H1 (cell line): ENCODE data around the gene CNGB1. TPM values are rescaled to one million over a fixed set of nuclear protein-coding genes. Genes with fewer than 3 reads are reported as not detected.

Source experiments
- CTCF ChIA-PET: fragments of 300-600 bp; sonication (Branson Sonifier 250); formaldehyde crosslinking; loops from one replicate; lab custom pipeline; 2021; ENCODE audit not compliant: partially characterized antibody; lab: Charles Lee
- POLR2A ChIA-PET: fragments of 300-600 bp; sonication (Branson Sonifier 250); formaldehyde crosslinking; loops from one replicate; lab custom pipeline; 2021; ENCODE audit warnings: inconsistent platforms; ENCODE audit not compliant: partially characterized antibody; lab: Charles Lee
- DNase-seq, 2 experiments: peaks; one replicate each; pipeline versions ENCODE4 v3.0.0 to v3.0.0-alpha.2; 2010 to 2022; ENCODE audit warnings: low spot score in 2 of 2, low read depth in 1 of 2, mixed read lengths in 1 of 2
- FAIRE-seq: peaks from 2 replicates; lab custom pipeline; 2011; peaks lifted over from hg19 to GRCh38; lab: Jason Lieb, UNC
- H2AFZ ChIP-seq: 2 replicates; pipeline ENCODE4 v1.8.1; 2012; ENCODE audit warnings: low read length, inconsistent platforms
- H2AK5ac ChIP-seq: 2 replicates; pipeline ENCODE4 v1.6.1; 2013; ENCODE audit warnings: low read depth, low read length
- H2BK120ac ChIP-seq: replicated peaks from 2 replicates; pipeline ENCODE3; 2013; ENCODE audit warnings: low read depth, low read length, inconsistent platforms
- H2BK12ac ChIP-seq: 2 replicates; pipeline ENCODE4 v1.6.1; 2013; ENCODE audit warnings: low read depth, low read length
- H2BK15ac ChIP-seq: 2 replicates; pipeline ENCODE4 v1.6.1; 2013; ENCODE audit warnings: low read length
- H2BK20ac ChIP-seq: 2 replicates; pipeline ENCODE4 v1.6.1; 2013; ENCODE audit warnings: low read length
- H2BK5ac ChIP-seq: 2 replicates; pipeline ENCODE4 v1.6.1; 2013; ENCODE audit warnings: low read depth, low read length
- H3K14ac ChIP-seq: 2 replicates; pipeline ENCODE4 v1.6.1; 2013; ENCODE audit warnings: inconsistent platforms; ENCODE audit not compliant: insufficient read length
- H3K18ac ChIP-seq: 2 replicates; pipeline ENCODE4 v1.6.1; 2013; ENCODE audit warnings: low read length; ENCODE audit errors: extremely low read depth
- H3K23ac ChIP-seq: 2 replicates; pipeline ENCODE4 v1.6.1; 2013; ENCODE audit warnings: inconsistent platforms; ENCODE audit not compliant: insufficient read length
- H3K23me2 ChIP-seq: 2 replicates; pipeline ENCODE4 v1.6.1; 2013; ENCODE audit warnings: low read depth, low read length
- H3K27ac ChIP-seq: 2 replicates; pipeline ENCODE4 v1.6.1; 2011; ENCODE audit warnings: low read depth, low read length, inconsistent platforms
- H3K27me3 ChIP-seq, 4 experiments: replicated peaks in 1 of 4; 1 replicate in 1 of 4; 2 replicates in 3 of 4; pipeline versions ENCODE4 v1.6.1 to v1.8.1; 2011 to 2013; ENCODE audit warnings: low read length in 3 of 4, mild to moderate bottlenecking in 3 of 4, inconsistent platforms in 2 of 4, mixed read lengths in 2 of 4, moderate library complexity in 1 of 4; ENCODE audit not compliant: control insufficient read depth in 3 of 4, insufficient read depth in 3 of 4; ENCODE audit errors: extremely low read depth in 1 of 4
- H3K36me3 ChIP-seq, 4 experiments: 2 replicates each; pipeline versions ENCODE4 v1.6.1 to v1.8.1; 2011 to 2013; ENCODE audit warnings: mild to moderate bottlenecking in 4 of 4, low read length in 3 of 4, moderate library complexity in 2 of 4, control low read depth in 1 of 4, inconsistent platforms in 1 of 4; ENCODE audit not compliant: insufficient read depth in 4 of 4, control insufficient read depth in 2 of 4
- H3K4ac ChIP-seq: replicated peaks from 2 replicates; pipeline ENCODE3; 2013; ENCODE audit warnings: low read length, low read depth, mixed read lengths, inconsistent platforms; ENCODE audit not compliant: insufficient read length
- H3K4me1 ChIP-seq, 4 experiments: replicated peaks in 1 of 4; 1 replicate in 1 of 4; 2 replicates in 3 of 4; pipeline versions ENCODE4 v1.6.1 to v1.8.1; 2011 to 2013; ENCODE audit warnings: low read length in 3 of 4, inconsistent platforms in 2 of 4, mixed read lengths in 1 of 4; ENCODE audit not compliant: insufficient read depth in 4 of 4, control insufficient read depth in 3 of 4
- H3K4me2 ChIP-seq, 2 experiments: 2 replicates each; pipeline versions ENCODE4 v1.6.1 to v1.8.1; 2011 to 2013; ENCODE audit warnings: low read depth in 2 of 2, low read length in 2 of 2, control low read depth in 1 of 2, inconsistent platforms in 1 of 2, mild to moderate bottlenecking in 1 of 2; ENCODE audit not compliant: insufficient read depth in 1 of 2
- H3K4me3 ChIP-seq, 4 experiments: fragments of 200-600, 300-600 bp in 1 of 4; sonication (generic), shearing (Covaris generic), sonication (Bioruptor Twin) in 1 of 4; 2 replicates each; pipeline versions ENCODE4 v1.5.1 to v1.8.1; 2011 to 2016; ENCODE audit warnings: low read length in 4 of 4, low read depth in 3 of 4, control low read depth in 2 of 4, inconsistent platforms in 2 of 4, mild to moderate bottlenecking in 2 of 4, mixed read lengths in 1 of 4, moderate library complexity in 1 of 4; ENCODE audit not compliant: insufficient read depth in 2 of 4; ENCODE audit errors: extremely low read depth in 1 of 4
- H3K56ac ChIP-seq: replicated peaks from 2 replicates; pipeline ENCODE3; 2013; ENCODE audit warnings: low read depth, mild to moderate bottlenecking, mixed read lengths, low read length, inconsistent platforms; ENCODE audit not compliant: insufficient read length
- H3K79me1 ChIP-seq: 2 replicates; pipeline ENCODE4 v1.6.1; 2013; ENCODE audit warnings: low read depth, low read length, control low read depth
- H3K79me2 ChIP-seq, 2 experiments: 2 replicates each; pipeline versions ENCODE4 v1.6.1 to v1.8.1; 2012 to 2013; ENCODE audit warnings: low read length in 2 of 2, mild to moderate bottlenecking in 2 of 2, inconsistent platforms in 1 of 2; ENCODE audit not compliant: insufficient read depth in 2 of 2, control insufficient read depth in 1 of 2
- H3K9ac ChIP-seq, 4 experiments: replicated peaks in 1 of 4; 1 replicate in 1 of 4; 2 replicates in 3 of 4; pipeline versions ENCODE4 v1.6.1 to v1.8.1; 2011 to 2013; ENCODE audit warnings: low read depth in 3 of 4, low read length in 3 of 4, control low read depth in 2 of 4, mild to moderate bottlenecking in 2 of 4, moderate library complexity in 2 of 4, inconsistent platforms in 1 of 4; ENCODE audit errors: extremely low read depth in 1 of 4
- H3K9me3 ChIP-seq, 2 experiments: 2 replicates each; pipeline versions ENCODE4 v1.6.1 to v1.8.1; 2012 to 2013; ENCODE audit warnings: mild to moderate bottlenecking in 2 of 2, moderate library complexity in 2 of 2, control low read depth in 1 of 2, inconsistent platforms in 1 of 2, low read depth in 1 of 2, low read length in 1 of 2, mixed read lengths in 1 of 2; ENCODE audit not compliant: insufficient read depth in 2 of 2
- H4K20me1 ChIP-seq, 2 experiments: replicated peaks in 1 of 2; 2 replicates each; pipeline versions ENCODE3 to v1.8.1; 2011 to 2013; ENCODE audit warnings: inconsistent platforms in 2 of 2, low read length in 2 of 2, mild to moderate bottlenecking in 1 of 2; ENCODE audit not compliant: insufficient read depth in 2 of 2, control insufficient read depth in 1 of 2
- H4K5ac ChIP-seq: 2 replicates; pipeline ENCODE4 v1.6.1; 2013; ENCODE audit warnings: low read length, low read depth, mixed read lengths, inconsistent platforms; ENCODE audit not compliant: insufficient read length
- H4K8ac ChIP-seq: 2 replicates; pipeline ENCODE4 v1.8.0; 2013; ENCODE audit warnings: mild to moderate bottlenecking, moderate library complexity, low read length, inconsistent platforms; ENCODE audit not compliant: insufficient read depth; ENCODE audit errors: extremely low read depth
- H4K91ac ChIP-seq: replicated peaks from 2 replicates; pipeline ENCODE3; 2013; ENCODE audit warnings: low read length, mixed read lengths, inconsistent platforms; ENCODE audit not compliant: insufficient read length
- ASH2L ChIP-seq: fragments of 200-600, 300-600 bp; sonication (generic); IDR thresholded peaks from one replicate; pipeline ENCODE4 v1.7.1; 2017; ENCODE audit warnings: low read length
- KDM5A ChIP-seq: fragments of 200-600 bp; IDR thresholded peaks from 2 replicates; pipeline ENCODE4 v1.7.1; 2012; ENCODE audit warnings: mild to moderate bottlenecking, low read length, inconsistent platforms, mixed read lengths
- MAFK ChIP-seq: IDR thresholded peaks from 2 replicates; pipeline ENCODE4 v1.6.1; 2012; ENCODE audit warnings: low read depth, mild to moderate bottlenecking, improper control_type of control experiment, low read length
- POLR2AphosphoS5 ChIP-seq: IDR thresholded peaks from 2 replicates; pipeline ENCODE4 v1.6.1; 2011; ENCODE audit warnings: low read depth, low read length
- RAD21 ChIP-seq, 2 experiments: IDR thresholded peaks in 1 of 2; conservative IDR thresholded peaks in 1 of 2; 2 replicates each; pipeline ENCODE4 v1.6.1; 2011; ENCODE audit warnings: low read depth in 2 of 2, low read length in 2 of 2, improper control_type of control experiment in 1 of 2, inconsistent platforms in 1 of 2, mild to moderate bottlenecking in 1 of 2, moderate library complexity in 1 of 2
- TAF1 ChIP-seq: IDR thresholded peaks from 2 replicates; pipeline ENCODE4 v1.6.1; 2011; ENCODE audit warnings: mild to moderate bottlenecking, low read depth, low read length
- WGBS, 2 experiments: shearing (Covaris generic) in 1 of 2; methylation state at CpG; one replicate each; pipeline versions ENCODE4 v1.1.6 to v1.1.7; 2013 to 2015; ENCODE audit warnings: low lambda C conversion rate in 2 of 2, mixed read lengths in 2 of 2, inconsistent platforms in 1 of 2, low coverage in 1 of 2, missing lambda C conversion rate in 1 of 2; ENCODE audit not compliant: insufficient replicate concordance in 2 of 2, insufficient coverage in 1 of 2, insufficient read length in 1 of 2; ENCODE audit errors: extremely low coverage in 1 of 2, missing lambda C conversion rate in 1 of 2; 5-methylcytosine and 5-hydroxymethylcytosine counted together
- polyA plus RNA-seq, 7 experiments: library from polyadenylated mRNA; depleted of rRNA in 3 of 7; stranded (reverse) in 5 of 7; unstranded in 2 of 7; fragments of >200 nt in 5 of 7; fragments of 200-250 nt in 2 of 7; gene quantifications; 1 replicate in 5 of 7; 2 replicates in 1 of 7; 4 replicates in 1 of 7; pipeline versions ENCODE4 v1.2.1 to v1.2.3, GENCODE V29; 2011 to 2013; ENCODE audit warnings: missing spikeins in 2 of 7, mixed read lengths in 2 of 7
- total RNA-seq: library from RNA; stranded (reverse); fragmentation: NEBNext Ultra II Directional; extraction: Animal tissue kit (Norgen Biotek cat#: 25700); gene quantifications from 2 replicates; pipeline ENCODE4 v1.2.1, GENCODE V29; 2021
- TF ChIP-seq, protein P1 (sequence below): IDR thresholded peaks from 2 replicates; pipeline ENCODE4 v1.6.1; 2012; ENCODE audit warnings: low read length, inconsistent platforms
- TF ChIP-seq, protein P2 (sequence below): IDR thresholded peaks from 2 replicates; pipeline ENCODE4 v1.6.1; 2012; ENCODE audit warnings: inconsistent platforms

Gene CNGB1
- total and polyA plus RNA-seq, 2 of the 8 experiments (the other 6 are each of a cell fraction or from before 2014, with no cell fraction given) = not detected

DNA sequence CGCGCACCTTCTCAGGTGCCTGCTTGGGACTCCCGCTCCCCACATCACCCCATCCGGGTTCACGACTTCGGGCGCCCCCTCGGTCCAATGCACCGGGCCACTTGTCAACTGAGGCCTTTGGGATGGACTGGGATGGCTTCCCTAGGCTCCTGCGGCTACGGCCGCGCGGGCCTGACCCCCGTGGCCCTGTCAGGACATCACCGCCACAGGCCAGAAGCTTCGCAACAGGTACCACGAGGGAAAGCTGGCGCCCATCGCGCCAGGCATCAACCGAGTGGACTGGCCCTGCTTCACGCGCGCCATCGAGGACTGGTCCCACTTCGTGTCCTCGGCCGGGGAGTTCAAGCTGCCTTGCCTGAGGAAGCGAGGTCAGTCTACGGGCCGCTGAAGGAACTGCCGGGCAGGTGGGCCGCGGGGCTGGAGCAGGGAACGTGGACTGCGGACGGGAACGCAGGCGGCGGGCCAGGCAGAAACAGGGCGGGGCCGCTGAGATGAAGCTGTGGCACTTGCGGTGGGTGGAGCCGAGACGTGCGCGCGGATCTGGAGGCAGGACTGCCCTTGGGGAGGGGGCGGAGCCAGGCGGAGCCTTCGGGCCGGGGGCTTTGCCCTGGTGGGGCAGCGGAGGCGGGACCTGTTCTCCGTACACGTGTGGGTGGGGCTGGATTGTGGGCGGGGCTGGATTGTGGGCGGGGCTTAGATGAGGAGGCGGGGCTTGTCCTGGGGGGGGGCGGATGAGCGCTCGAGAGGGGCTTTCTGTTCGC lies 13.7 kb upstream of the CNGB1 start:
- ChIA-PET CTCF (interaction anchor here (0.7 to 26.3 kb wide), 4 partner anchors 15 to 189 kb away, joined by 3 to 305 read pairs (median 3); partner anchors contain the start of gene ZNF319), POLR2A (interaction anchor here (0.9 to 2.1 kb wide), 4 partner anchors 9 to 28 kb away, joined by 3 to 9 read pairs (median 4); no protein-coding TSS in a partner anchor)
- H2BK15ac ChIP-seq = peak overlapping the region; percentile 20; the same call in 1 of the 2 replicates
- H2AFZ ChIP-seq = peak overlapping the region; percentile 81; the same call in 1 of the 2 replicates
- H3K23me2 ChIP-seq = peaks cover 12% of the 10 kb centered on the region; the same call in 1 of the 2 replicates
- no peak overlapping the region for H2BK20ac ChIP-seq
- H2AK5ac ChIP-seq = no peak overlapping the region
- H2BK5ac ChIP-seq = no peak overlapping the region; the same call in 1 of the 2 replicates
- H3K4me3 ChIP-seq = peak overlapping the region; percentile 60 to 80 (median 72)
- no peak overlapping the region for H4K91ac ChIP-seq
- H3K9me3 ChIP-seq = no peaks in the 10 kb centered on the region
- H3K23ac ChIP-seq = no peak overlapping the region
- no peak overlapping the region for H3K4ac ChIP-seq
- 0 out of 2 replicates have a peak overlapping the region, but pooled peaks have one; percentile 48 for H4K8ac ChIP-seq
- H3K79me1 ChIP-seq = no peaks in the 10 kb centered on the region
- no peaks in the 10 kb centered on the region for H4K20me1 ChIP-seq
- 9% methylated on average over 49 of the region's 64 CpGs; no CpG with 5 or more reads in 1 of the 2 experiments for WGBS, 2 experiments
- DNase-seq (peak; percentile 93 to 96), FAIRE-seq (no peak)
- peaks cover 0 to 11% (median 3%) of the 10 kb centered on the region in 4 experiments; a peak in 3 of 7 replicates for H3K4me1 ChIP-seq
- no peak overlapping the region for H2BK120ac ChIP-seq
- peaks cover 2 to 33% (median 19%) of the 10 kb centered on the region in 4 experiments for H3K27me3 ChIP-seq
- H3K27ac ChIP-seq = no peak overlapping the region
- H2BK12ac ChIP-seq = no peak overlapping the region
- peak overlapping the region; percentile 60 for H3K18ac ChIP-seq
- no peak overlapping the region for H3K56ac ChIP-seq
- no peak overlapping the region for H4K5ac ChIP-seq
- H3K9ac ChIP-seq = peak overlapping the region in 2 of 4 experiments; percentile 34; a peak in 2 of 7 replicates
- no peaks in the 10 kb centered on the region for H3K79me2 ChIP-seq
- no peak overlapping the region for H3K14ac ChIP-seq
- no peaks in the 10 kb centered on the region for H3K36me3 ChIP-seq
- peak overlapping the region; percentile 84 to 93 for H3K4me2 ChIP-seq
- TF ChIP-seq ASH2L (no peak), KDM5A (no peak), POLR2AphosphoS5 (no peak), RAD21 (IDR thresholded peaks at IDR 0.05 in 1 of 2, conservative IDR thresholded peaks at IDR 0.05 in 1 of 2; ENCODE audit: low read depth in 2 of 2, low read length in 2 of 2) (no peak), MAFK (no peak), TAF1 (no peak)
- TF ChIP-seq, protein P1, sequence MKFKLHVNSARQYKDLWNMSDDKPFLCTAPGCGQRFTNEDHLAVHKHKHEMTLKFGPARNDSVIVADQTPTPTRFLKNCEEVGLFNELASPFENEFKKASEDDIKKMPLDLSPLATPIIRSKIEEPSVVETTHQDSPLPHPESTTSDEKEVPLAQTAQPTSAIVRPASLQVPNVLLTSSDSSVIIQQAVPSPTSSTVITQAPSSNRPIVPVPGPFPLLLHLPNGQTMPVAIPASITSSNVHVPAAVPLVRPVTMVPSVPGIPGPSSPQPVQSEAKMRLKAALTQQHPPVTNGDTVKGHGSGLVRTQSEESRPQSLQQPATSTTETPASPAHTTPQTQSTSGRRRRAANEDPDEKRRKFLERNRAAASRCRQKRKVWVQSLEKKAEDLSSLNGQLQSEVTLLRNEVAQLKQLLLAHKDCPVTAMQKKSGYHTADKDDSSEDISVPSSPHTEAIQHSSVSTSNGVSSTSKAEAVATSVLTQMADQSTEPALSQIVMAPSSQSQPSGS = no peak
- TF ChIP-seq, protein P2, sequence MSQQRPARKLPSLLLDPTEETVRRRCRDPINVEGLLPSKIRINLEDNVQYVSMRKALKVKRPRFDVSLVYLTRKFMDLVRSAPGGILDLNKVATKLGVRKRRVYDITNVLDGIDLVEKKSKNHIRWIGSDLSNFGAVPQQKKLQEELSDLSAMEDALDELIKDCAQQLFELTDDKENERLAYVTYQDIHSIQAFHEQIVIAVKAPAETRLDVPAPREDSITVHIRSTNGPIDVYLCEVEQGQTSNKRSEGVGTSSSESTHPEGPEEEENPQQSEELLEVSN = peak; percentile 80
